Muscle layer of duodenum (tissue), 2 donors: ENCODE results near the gene MTMR12.

Source experiments
- H3K27ac ChIP-seq: one replicate; pipeline ENCODE4 v1.7.0; 2013; ENCODE audit warnings: mild to moderate bottlenecking, low read length
- H3K27me3 ChIP-seq: one replicate; pipeline ENCODE4 v1.7.0; 2013; ENCODE audit warnings: low read depth, mild to moderate bottlenecking, control low read depth, low read length
- H3K36me3 ChIP-seq, 2 donors: one replicate each; pipeline ENCODE4 v1.7.0; 2013; ENCODE audit warnings: low read length in 2 of 2, control low read depth in 1 of 2, mild to moderate bottlenecking in 1 of 2; ENCODE audit not compliant: insufficient read depth in 2 of 2, control insufficient read depth in 1 of 2
- H3K4me1 ChIP-seq, 2 donors: one replicate each; pipeline ENCODE4 v1.7.0; 2013; ENCODE audit warnings: low read length in 2 of 2, mild to moderate bottlenecking in 2 of 2, control low read depth in 1 of 2, moderate library complexity in 1 of 2; ENCODE audit not compliant: insufficient read depth in 2 of 2, control insufficient read depth in 1 of 2
- H3K4me3 ChIP-seq, 2 donors: one replicate each; pipeline ENCODE4 v1.7.0; 2013; ENCODE audit warnings: low read length in 2 of 2, low read depth in 1 of 2, mild to moderate bottlenecking in 1 of 2
- H3K9me3 ChIP-seq, 2 donors: one replicate each; pipeline ENCODE4 v1.7.0; 2013; ENCODE audit warnings: low read length in 2 of 2, control low read depth in 1 of 2, mild to moderate bottlenecking in 1 of 2; ENCODE audit not compliant: control insufficient read depth in 1 of 2
- donor health status: healthy.

Gene MTMR12

DNA sequence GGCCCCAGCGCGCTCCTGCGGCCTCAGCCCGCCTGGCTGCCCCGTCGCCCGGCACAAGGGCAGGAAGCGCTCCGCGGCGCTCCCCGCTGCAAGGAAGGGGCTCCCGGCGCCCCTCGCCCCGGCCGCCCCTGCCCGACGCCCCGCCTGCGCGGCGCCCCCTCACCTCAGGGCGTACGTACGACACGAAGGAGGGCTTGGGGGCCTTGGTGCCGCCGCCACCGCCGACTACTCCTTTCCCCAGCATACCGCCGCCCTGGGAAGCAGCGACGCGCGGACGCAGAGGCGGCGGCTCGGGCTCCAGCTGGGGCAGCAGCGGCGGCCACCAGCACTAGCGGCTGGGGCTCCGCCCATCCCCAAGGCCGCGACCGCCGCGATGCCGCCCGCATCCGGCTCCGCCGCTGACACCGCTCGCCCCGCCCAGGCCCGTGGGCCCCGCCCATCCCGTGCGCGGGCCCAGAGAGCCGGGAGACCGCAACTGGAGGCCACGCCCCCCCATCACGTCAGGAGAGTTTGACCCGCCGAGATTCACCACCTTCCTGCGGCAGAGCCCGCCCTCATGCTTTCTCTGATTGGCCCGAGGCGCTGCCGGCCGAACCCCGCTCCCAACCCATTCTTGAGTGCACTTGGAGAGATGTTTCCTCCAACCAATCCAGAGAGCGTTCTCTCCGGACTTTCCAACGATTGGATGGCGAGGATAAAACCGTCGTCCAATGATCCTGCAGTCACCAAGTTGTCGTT is at the start of gene MTMR12:
Gene MTMR12, minus strand, starts transcription at position 345 of the 738 bp plus-strand sequence. Its CDS starts 101 bp downstream, at position 244.
- no peaks in the 10 kb centered on the region for H3K27me3 ChIP-seq
- H3K4me1 ChIP-seq: peaks cover 4 to 25% of the 10 kb centered on the region in 2 donors

GRCh38 chr5:32362527-32362926 is 49.8 kb upstream of the MTMR12 start:
- Histone ChIP-seq H3K4me3 (no peak overlapping the region), H3K27ac (no peak overlapping the region), H3K36me3 (peaks cover 23 to 38% of the 10 kb centered on the region in 2 donors), H3K4me1 (no peaks in the 10 kb centered on the region), H3K9me3 (no peaks in the 10 kb centered on the region), H3K27me3 (no peaks in the 10 kb centered on the region)

More for the DNA sequence above, at the start of gene MTMR12:
- H3K36me3 ChIP-seq: no peaks in the 10 kb centered on the region
- H3K27ac ChIP-seq: peak within 1 kb of the TSS; percentile 89
- H3K4me3 ChIP-seq: peak within 1 kb of the TSS; percentile 82 to 85
- H3K9me3 ChIP-seq: no peaks in the 10 kb centered on the region

DNA sequence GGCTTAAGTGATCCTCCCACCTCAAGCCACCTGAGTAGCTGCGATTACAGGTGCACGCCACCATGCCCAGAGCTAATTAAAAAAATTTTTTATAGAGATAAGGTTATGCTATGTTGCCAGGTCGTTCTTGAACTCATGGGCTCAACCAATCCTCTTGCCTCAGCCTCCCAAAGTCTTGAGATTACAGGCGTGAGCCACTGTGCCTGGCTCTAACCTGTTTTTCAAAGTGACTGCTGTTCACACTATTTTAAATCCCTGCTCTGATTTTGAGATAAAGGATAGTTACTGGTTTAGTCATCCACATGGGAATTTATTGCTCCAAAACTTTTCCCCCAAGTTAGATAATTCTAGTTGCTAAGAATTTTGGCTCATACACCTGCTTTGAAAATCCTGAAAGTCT is 48.2 kb upstream of the MTMR12 start:
- Histone ChIP-seq H3K27me3 (no peaks in the 10 kb centered on the region), H3K4me3 (no peak overlapping the region), H3K9me3 (no peaks in the 10 kb centered on the region), H3K36me3 (peaks cover 23 to 51% of the 10 kb centered on the region in 2 donors), H3K27ac (no peak overlapping the region), H3K4me1 (no peaks in the 10 kb centered on the region)

GRCh38 chr5:32358611-32359010 is 45.9 kb upstream of the MTMR12 start:
- Histone ChIP-seq H3K36me3 (peaks cover 26 to 60% of the 10 kb centered on the region in 2 donors), H3K4me1 (no peaks in the 10 kb centered on the region), H3K9me3 (no peaks in the 10 kb centered on the region), H3K27me3 (no peaks in the 10 kb centered on the region), H3K27ac (no peak overlapping the region), H3K4me3 (no peak overlapping the region)

DNA sequence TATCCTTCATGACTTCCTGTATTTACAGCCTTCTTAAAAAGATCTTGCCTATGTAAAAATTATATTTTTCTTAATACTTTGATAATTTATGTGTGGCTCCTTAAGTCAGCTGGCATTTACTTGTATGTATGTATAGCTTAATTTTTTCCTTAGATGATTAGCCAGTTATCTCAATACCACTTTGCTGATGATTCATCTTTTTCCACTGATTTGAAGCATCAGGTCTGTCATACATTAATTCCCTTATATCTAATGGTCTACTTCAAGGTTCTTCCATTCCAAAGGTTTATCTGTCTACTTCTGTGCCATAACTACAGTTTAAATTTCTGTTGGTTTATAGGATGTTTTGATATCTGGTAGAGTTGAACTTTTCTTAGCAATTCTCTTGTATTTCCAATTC is 44.9 kb upstream of the MTMR12 start:
- no peak overlapping the region for H3K4me3 ChIP-seq
- no peaks in the 10 kb centered on the region for H3K27me3 ChIP-seq
- peaks cover 17 to 67% of the 10 kb centered on the region in 2 donors for H3K36me3 ChIP-seq
- H3K4me1 ChIP-seq: no peaks in the 10 kb centered on the region
- no peaks in the 10 kb centered on the region for H3K9me3 ChIP-seq
- H3K27ac ChIP-seq: no peak overlapping the region

DNA sequence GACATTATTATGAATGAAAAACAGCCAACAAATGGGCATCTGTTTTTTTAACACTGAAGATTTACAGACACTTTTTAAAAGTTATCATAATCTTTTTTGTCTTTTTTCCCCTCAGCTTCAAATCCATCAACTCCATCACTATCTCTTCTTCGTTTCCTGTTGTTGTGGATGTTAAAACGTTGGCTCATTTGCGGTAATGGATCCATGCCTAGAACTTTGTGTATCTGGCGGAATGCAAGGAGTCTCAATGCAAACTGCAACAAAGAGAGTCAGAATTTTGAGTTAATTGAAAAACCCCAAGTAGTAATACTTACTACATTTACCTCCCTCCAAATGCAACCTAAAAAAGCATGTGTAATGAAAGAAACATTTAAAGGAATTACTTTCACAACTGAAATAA is 42.9 kb upstream of the MTMR12 start:
- H3K27ac ChIP-seq: no peak overlapping the region
- no peaks in the 10 kb centered on the region for H3K27me3 ChIP-seq
- H3K9me3 ChIP-seq: no peaks in the 10 kb centered on the region
- no peak overlapping the region for H3K4me3 ChIP-seq
- no peaks in the 10 kb centered on the region for H3K4me1 ChIP-seq
- peaks cover 6 to 51% of the 10 kb centered on the region in 2 donors for H3K36me3 ChIP-seq

GRCh38 chr5:32353420-32353819 is 40.7 kb upstream of the MTMR12 start:
- Histone ChIP-seq H3K4me3 (no peak overlapping the region), H3K27ac (no peak overlapping the region), H3K4me1 (no peaks in the 10 kb centered on the region), H3K36me3 (peaks cover 6 to 41% of the 10 kb centered on the region in 2 donors), H3K27me3 (no peaks in the 10 kb centered on the region), H3K9me3 (no peaks in the 10 kb centered on the region)

- Histone ChIP-seq H3K4me3 (no peak overlapping the region), H3K9me3 (no peaks in the 10 kb centered on the region), H3K27me3 (no peaks in the 10 kb centered on the region), H3K4me1 (no peaks in the 10 kb centered on the region), H3K27ac (no peak overlapping the region), H3K36me3 (peaks cover 6 to 34% of the 10 kb centered on the region in 2 donors)
These were observed 39.9 kb upstream of the MTMR12 start for GRCh38 chr5:32352685-32353084.

GRCh38 chr5:32346869-32347268 is 34.1 kb upstream of the MTMR12 start:
- no peaks in the 10 kb centered on the region for H3K4me1 ChIP-seq
- no peaks in the 10 kb centered on the region for H3K27me3 ChIP-seq
- H3K4me3 ChIP-seq: no peak overlapping the region
- H3K36me3 ChIP-seq: no peaks in the 10 kb centered on the region
- no peaks in the 10 kb centered on the region for H3K9me3 ChIP-seq
- no peak overlapping the region for H3K27ac ChIP-seq

DNA sequence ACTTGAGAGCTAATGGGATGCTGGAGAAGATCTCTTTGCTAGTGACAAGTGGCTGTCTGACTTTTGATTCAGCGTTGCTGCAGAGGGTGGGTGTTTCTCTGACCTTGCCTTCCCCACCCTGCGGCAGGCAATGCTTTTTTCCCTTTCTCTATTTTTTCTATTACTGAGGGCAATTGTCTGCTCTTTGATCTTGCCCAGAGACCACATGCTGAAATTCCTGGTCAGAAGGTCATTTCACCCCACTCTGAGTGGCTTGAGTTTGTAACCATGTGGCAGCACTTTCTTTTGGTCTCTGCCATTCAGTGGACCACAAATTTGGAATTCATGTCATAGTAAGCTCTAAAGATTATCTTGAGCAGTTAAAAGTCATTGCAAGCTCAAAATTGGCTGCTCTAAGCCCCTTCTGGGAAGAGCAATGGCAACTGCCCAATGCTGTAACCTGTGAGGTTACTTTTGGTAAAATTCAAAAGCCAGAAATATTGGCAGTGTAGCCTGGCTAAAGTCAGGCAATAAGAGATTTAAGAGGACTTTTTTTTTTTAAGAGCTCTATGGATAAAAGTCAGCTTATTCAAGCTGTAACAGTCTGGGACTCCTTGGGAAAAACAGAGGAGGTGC is 30.4 kb upstream of the MTMR12 start:
- Histone ChIP-seq H3K4me3 (no peak overlapping the region), H3K27ac (no peak overlapping the region), H3K27me3 (no peaks in the 10 kb centered on the region), H3K4me1 (no peaks in the 10 kb centered on the region), H3K36me3 (no peaks in the 10 kb centered on the region), H3K9me3 (peaks cover 4 to 5% of the 10 kb centered on the region in 2 donors)

- H3K36me3 ChIP-seq: no peaks in the 10 kb centered on the region
- H3K4me1 ChIP-seq: no peaks in the 10 kb centered on the region
- peaks cover 4 to 5% of the 10 kb centered on the region in 2 donors for H3K9me3 ChIP-seq
- no peak overlapping the region for H3K27ac ChIP-seq
- H3K4me3 ChIP-seq: no peak overlapping the region
- no peaks in the 10 kb centered on the region for H3K27me3 ChIP-seq
These were observed 29.9 kb upstream of the MTMR12 start for GRCh38 chr5:32342656-32343055.
